CD4-positive, CD25-positive, alpha-beta regulatory T cell (primary cell): ENCODE data around the gene TNFSF9. TPM values are rescaled to one million over a fixed set of nuclear protein-coding genes. Genes with fewer than 3 reads are reported as not detected.

Experiments
- ATAC-seq, 2 donors: fragments of 150-1000 bp; cut with Tn5 transposase; one replicate each; pipeline ENCODE4 v1.10.0; 2021; ENCODE audit warnings: low read depth in 2 of 2, moderate number of reproducible peaks in 2 of 2, moderate library complexity in 1 of 2
- DNase-seq, 3 donors: peaks; one replicate each; pipeline versions ENCODE4 v3.0.0 to v3.0.0-alpha.2; 2012 to 2022; ENCODE audit warnings: mixed read lengths in 1 of 3
- H3K27ac ChIP-seq: one replicate; pipeline ENCODE4 v1.7.0; 2013; ENCODE audit warnings: mild to moderate bottlenecking, low read length; ENCODE audit not compliant: insufficient read depth, poor library complexity, severe bottlenecking
- H3K27me3 ChIP-seq: one replicate; pipeline ENCODE4 v1.7.0; 2013; ENCODE audit warnings: low read length; ENCODE audit not compliant: control insufficient read depth, insufficient read depth
- H3K36me3 ChIP-seq: one replicate; pipeline ENCODE4 v1.7.0; 2013; ENCODE audit warnings: mild to moderate bottlenecking, low read length, moderate library complexity; ENCODE audit not compliant: control insufficient read depth, insufficient read depth
- H3K4me1 ChIP-seq: 2 replicates; pipeline ENCODE4 v1.7.0; 2013; ENCODE audit warnings: mild to moderate bottlenecking, low read length; ENCODE audit not compliant: insufficient read depth, control insufficient read depth, poor library complexity, severe bottlenecking
- H3K4me3 ChIP-seq: one replicate; pipeline ENCODE4 v1.7.0; 2013; ENCODE audit warnings: low read depth, mild to moderate bottlenecking, low read length, moderate library complexity
- H3K9me3 ChIP-seq, 2 experiments: 1 replicate in 1 of 2; 2 replicates in 1 of 2; pipeline ENCODE4 v1.7.0; 2013; ENCODE audit warnings: low read length in 2 of 2, mild to moderate bottlenecking in 1 of 2, moderate library complexity in 1 of 2; ENCODE audit not compliant: control insufficient read depth in 2 of 2
- H3K27ac Mint-ChIP-seq, 3 donors: one replicate each; pipeline ENCODE4 v1.8.0; 2020 to 2022; ENCODE audit warnings: mild to moderate bottlenecking in 3 of 3, mixed read lengths in 3 of 3, moderate library complexity in 2 of 3
- H3K27me3 Mint-ChIP-seq: one replicate; pipeline ENCODE4 v1.8.0; 2022; ENCODE audit warnings: mild to moderate bottlenecking, mixed read lengths
- H3K36me3 Mint-ChIP-seq: one replicate; pipeline ENCODE4 v1.8.0; 2020; ENCODE audit warnings: mixed read lengths
- H3K4me1 Mint-ChIP-seq, 4 donors: one replicate each; pipeline ENCODE4 v1.8.0; 2020 to 2022; ENCODE audit warnings: mixed read lengths in 4 of 4, mild to moderate bottlenecking in 1 of 4
- H3K4me3 Mint-ChIP-seq, 4 donors: one replicate each; pipeline ENCODE4 v1.8.0; 2020 to 2022; ENCODE audit warnings: mild to moderate bottlenecking in 4 of 4, mixed read lengths in 4 of 4, moderate library complexity in 3 of 4
- H3K9me3 Mint-ChIP-seq, 7 donors: one replicate each; pipeline ENCODE4 v1.8.0; 2020 to 2022; ENCODE audit warnings: mixed read lengths in 7 of 7, mild to moderate bottlenecking in 3 of 7, moderate library complexity in 2 of 7
- polyA plus RNA-seq, 4 donors: library from polyadenylated mRNA; unstranded; fragments of 300-500 nt; fragmentation: Illumina TruSeq; gene quantifications; one replicate each; pipeline ENCODE4 v1.2.3, GENCODE V29; 2021
- total RNA-seq: library from RNA; stranded (reverse); gene quantifications from one replicate; pipeline ENCODE4 v1.2.3, GENCODE V29; 2022

The TNFSF9 gene
- total and polyA plus RNA-seq, 5 donors from 2014 or later = 0.38 to 4.5 (median 0.52) TPM

GRCh38 chr19:6531163-6531955 is 533 bp downstream of the TNFSF9 start:
- ATAC-seq = peak in 1 of 2 donors; percentile 6
- H3K27ac ChIP-seq = no peak overlapping the region
- no peak overlapping the region for H3K4me3 ChIP-seq
- H3K4me3 Mint-ChIP-seq = peak overlapping the region; percentile 75 to 88 (median 86)
- H3K27ac Mint-ChIP-seq = peak overlapping the region in 1 of 3 donors; percentile 5
- peaks cover 16 to 41% (median 30%) of the 10 kb centered on the region in 4 donors for H3K4me1 Mint-ChIP-seq
- H3K27me3 ChIP-seq = peaks cover 9% of the 10 kb centered on the region
- peaks cover 7% of the 10 kb centered on the region for H3K36me3 Mint-ChIP-seq
- peaks cover 32% of the 10 kb centered on the region for H3K4me1 ChIP-seq
- peaks cover 38% of the 10 kb centered on the region for H3K27me3 Mint-ChIP-seq
- no peaks in the 10 kb centered on the region for H3K36me3 ChIP-seq
- H3K9me3 ChIP-seq = no peaks in the 10 kb centered on the region
- no peak for DNase-seq
- H3K9me3 Mint-ChIP-seq = peaks cover 0 to 4% (median 0%) of the 10 kb centered on the region in 7 donors

GRCh38 chr19:6531956-6532243 is 1.1 kb downstream of the TNFSF9 start:
- H3K27ac ChIP-seq = no peak overlapping the region

GRCh38 chr19:6532244-6532999 is 1.6 kb downstream of the TNFSF9 start:
- DNase-seq = peak in 1 of 3 donors; percentile 36
- H3K4me1 Mint-ChIP-seq = peaks cover 17 to 49% (median 34%) of the 10 kb centered on the region in 4 donors
- Histone ChIP-seq H3K9me3 (no peaks in the 10 kb centered on the region), H3K27me3 (peaks cover 9% of the 10 kb centered on the region), H3K4me3 (peak overlapping the region; percentile 20), H3K27ac (no peak overlapping the region), H3K4me1 (peaks cover 37% of the 10 kb centered on the region), H3K36me3 (no peaks in the 10 kb centered on the region)
- peaks cover 0 to 4% (median 0%) of the 10 kb centered on the region in 7 donors for H3K9me3 Mint-ChIP-seq
- peak overlapping the region; percentile 5 to 91 (median 19) for H3K27ac Mint-ChIP-seq
- H3K27me3 Mint-ChIP-seq = peaks cover 38% of the 10 kb centered on the region
- H3K4me3 Mint-ChIP-seq = peak overlapping the region in 3 of 4 donors; percentile 75 to 88 (median 76)
- no peak for ATAC-seq
- H3K36me3 Mint-ChIP-seq = peaks cover 7% of the 10 kb centered on the region

More at GRCh38 chr19:6531956-6532243, 1.1 kb downstream of the TNFSF9 start:
- ATAC-seq (no peak), DNase-seq (no peak)
- H3K9me3 ChIP-seq = no peaks in the 10 kb centered on the region
- H3K4me3 Mint-ChIP-seq = peak overlapping the region; percentile 75 to 88 (median 83)
- peaks cover 7% of the 10 kb centered on the region for H3K36me3 Mint-ChIP-seq
- H3K27me3 Mint-ChIP-seq = peaks cover 38% of the 10 kb centered on the region
- no peak overlapping the region for H3K4me3 ChIP-seq
- H3K4me1 ChIP-seq = peaks cover 37% of the 10 kb centered on the region
- H3K27ac Mint-ChIP-seq = peak overlapping the region; percentile 5 to 53 (median 19)
- H3K4me1 Mint-ChIP-seq = peaks cover 17 to 46% (median 33%) of the 10 kb centered on the region in 4 donors
- H3K36me3 ChIP-seq = no peaks in the 10 kb centered on the region
- peaks cover 9% of the 10 kb centered on the region for H3K27me3 ChIP-seq
- peaks cover 0 to 4% (median 0%) of the 10 kb centered on the region in 7 donors for H3K9me3 Mint-ChIP-seq

GRCh38 chr19:6533000-6533328 is 2.1 kb downstream of the TNFSF9 start:
- Mint-ChIP-seq H3K9me3 (peaks cover 0 to 4% (median 0%) of the 10 kb centered on the region in 7 donors), H3K4me1 (peaks cover 17 to 49% (median 34%) of the 10 kb centered on the region in 4 donors), H3K27ac (peak overlapping the region in 1 of 3 donors; percentile 91), H3K27me3 (peaks cover 38% of the 10 kb centered on the region), H3K36me3 (peaks cover 7% of the 10 kb centered on the region), H3K4me3 (peak overlapping the region in 2 of 4 donors; percentile 75 to 76)
- Histone ChIP-seq H3K4me1 (peaks cover 37% of the 10 kb centered on the region), H3K36me3 (no peaks in the 10 kb centered on the region), H3K27ac (no peak overlapping the region), H3K4me3 (peak overlapping the region; percentile 20), H3K9me3 (no peaks in the 10 kb centered on the region), H3K27me3 (peaks cover 9% of the 10 kb centered on the region)
- no peak for DNase-seq
- no peak for ATAC-seq

- ATAC-seq = no peak
- Histone ChIP-seq H3K4me3 (no peak overlapping the region), H3K27me3 (peaks cover 9% of the 10 kb centered on the region), H3K9me3 (no peaks in the 10 kb centered on the region), H3K4me1 (peaks cover 37% of the 10 kb centered on the region), H3K27ac (no peak overlapping the region), H3K36me3 (no peaks in the 10 kb centered on the region)
- H3K9me3 Mint-ChIP-seq = peaks cover 0 to 4% (median 0%) of the 10 kb centered on the region in 7 donors
- peaks cover 17 to 49% (median 34%) of the 10 kb centered on the region in 4 donors for H3K4me1 Mint-ChIP-seq
- peaks cover 38% of the 10 kb centered on the region for H3K27me3 Mint-ChIP-seq
- no peak overlapping the region for H3K27ac Mint-ChIP-seq
- H3K36me3 Mint-ChIP-seq = peaks cover 7% of the 10 kb centered on the region
- H3K4me3 Mint-ChIP-seq = no peak overlapping the region
- no peak for DNase-seq
Measured at GRCh38 chr19:6533746-6534418, 3.1 kb downstream of the TNFSF9 start.

GRCh38 chr19:6534451-6535093 is 3.7 kb downstream of the TNFSF9 start:
- Mint-ChIP-seq H3K27ac (no peak overlapping the region), H3K27me3 (peaks cover 38% of the 10 kb centered on the region), H3K4me1 (peaks cover 17 to 49% (median 33%) of the 10 kb centered on the region in 4 donors), H3K9me3 (peaks cover 0 to 4% (median 0%) of the 10 kb centered on the region in 7 donors), H3K36me3 (peaks cover 7% of the 10 kb centered on the region), H3K4me3 (peak overlapping the region in 2 of 4 donors; percentile 31 to 64)
- ATAC-seq (no peak), DNase-seq (no peak)
- Histone ChIP-seq H3K27me3 (peaks cover 9% of the 10 kb centered on the region), H3K27ac (no peak overlapping the region), H3K4me1 (peaks cover 37% of the 10 kb centered on the region), H3K4me3 (no peak overlapping the region), H3K36me3 (no peaks in the 10 kb centered on the region), H3K9me3 (no peaks in the 10 kb centered on the region)

- Mint-ChIP-seq H3K27ac (peak overlapping the region; percentile 36 to 83 (median 52)), H3K4me1 (peaks cover 11 to 41% (median 28%) of the 10 kb centered on the region in 4 donors)
- peaks cover 35% of the 10 kb centered on the region for H3K4me1 ChIP-seq
Measured at GRCh38 chr19:6535558-6536137, 4.8 kb downstream of the TNFSF9 start.

More at GRCh38 chr19:6535558-6536137, 4.8 kb downstream of the TNFSF9 start:
- Mint-ChIP-seq H3K9me3 (peaks cover 0 to 1% (median 0%) of the 10 kb centered on the region in 7 donors), H3K4me3 (peak overlapping the region in 2 of 4 donors; percentile 85 to 86), H3K27me3 (peaks cover 29% of the 10 kb centered on the region), H3K36me3 (peaks cover 7% of the 10 kb centered on the region)
- ATAC-seq (no peak), DNase-seq (no peak)
- Histone ChIP-seq H3K4me3 (no peak overlapping the region), H3K9me3 (no peaks in the 10 kb centered on the region), H3K36me3 (no peaks in the 10 kb centered on the region), H3K27me3 (peaks cover 9% of the 10 kb centered on the region), H3K27ac (no peak overlapping the region)
